GM20000 (cell line): ENCODE data around the gene EIF4B.

Source experiments
- DNase-seq: peaks from one replicate; pipeline ENCODE4 v3.0.0; 2012; ENCODE audit warnings: low spot score
- CTCF ChIP-seq: IDR thresholded peaks from 2 replicates; pipeline ENCODE4 v1.5.1; 2012; ENCODE audit warnings: mild to moderate bottlenecking, control low read depth; ENCODE audit errors: extremely low read depth, missing control alignments

The EIF4B gene

GRCh38 chr12:53044052-53044581, 37.9 kb downstream of the EIF4B start:
- DNase-seq, result peak; percentile 10
- no peak for TF ChIP-seq CTCF

GRCh38 chr12:53044896-53045695, 38.8 kb downstream of the EIF4B start:
- peak; percentile 20 for DNase-seq
- TF ChIP-seq CTCF, result no peak

GRCh38 chr12:53045696-53046045, 39.4 kb downstream of the EIF4B start:
- TF ChIP-seq CTCF, result no peak
- peak; percentile 11 for DNase-seq

- TF ChIP-seq CTCF, result no peak
- DNase-seq, result no peak
These were observed 40.5 kb downstream of the EIF4B start for GRCh38 chr12:53046655-53047220.

- DNase-seq, result peak; percentile 95
These were observed 41.2 kb downstream of the EIF4B start for GRCh38 chr12:53047221-53048032.

GRCh38 chr12:53048033-53048779, 42.0 kb downstream of the EIF4B start:
- TF ChIP-seq CTCF, result no peak
- no peak for DNase-seq

More at GRCh38 chr12:53047221-53048032, 41.2 kb downstream of the EIF4B start:
- peak; percentile 81 for TF ChIP-seq CTCF
